Measurements from ENCODE around the gene CLDN16.

The CLDN16 gene

GRCh38 chr3:190401963-190402362 is 14.0 kb downstream of the CLDN16 start:
- H3K9me2 ChIP-seq (ENCODE audit: low read depth, low read length), result no peaks in the 10 kb centered on the region
- H3K4me2 ChIP-seq (ENCODE audit: low read length), result no peak overlapping the region
- H3K27ac ChIP-seq (ENCODE audit: low read depth, low read length, poor library complexity, severe bottlenecking), result no peak overlapping the region
- H3K9me3 ChIP-seq (ENCODE audit: low read length), result no peaks in the 10 kb centered on the region
- H3K4me3 ChIP-seq (ENCODE audit: low read depth, low read length, poor library complexity, severe bottlenecking), result no peak overlapping the region
- no peaks in the 10 kb centered on the region for H3K79me2 ChIP-seq (ENCODE audit: insufficient read depth, low read length)
- no peaks in the 10 kb centered on the region for H3K4me1 ChIP-seq (ENCODE audit: insufficient read depth, low read length, severe bottlenecking)
- H3K27me3 ChIP-seq (ENCODE audit: insufficient read depth, low read length), result no peaks in the 10 kb centered on the region
- H3K9ac ChIP-seq (ENCODE audit: low read length), result no peak overlapping the region
- no peaks in the 10 kb centered on the region for H4K20me1 ChIP-seq (ENCODE audit: insufficient read depth, low read length)
- H3F3A ChIP-seq (ENCODE audit: insufficient read depth, low read length), result no peaks in the 10 kb centered on the region
- TF ChIP-seq EZH2 (IDR thresholded peaks at IDR 0.05; ENCODE audit: borderline replicate concordance, low read length) (no peak), CTCF (IDR thresholded peaks at IDR 0.05; ENCODE audit: low read length) (no peak)
- H3K36me3 ChIP-seq (ENCODE audit: insufficient read depth, low read length), result no peaks in the 10 kb centered on the region
- H2AFZ ChIP-seq (ENCODE audit: low read length), result no peak overlapping the region

GRCh38 chr3:190404715-190405114 is 16.8 kb downstream of the CLDN16 start:
- TF ChIP-seq CTCF (IDR thresholded peaks at IDR 0.05; ENCODE audit: low read length) (no peak), EZH2 (IDR thresholded peaks at IDR 0.05; ENCODE audit: borderline replicate concordance, low read length) (no peak)
- Histone ChIP-seq H3K36me3 (ENCODE audit: insufficient read depth, low read length) (no peaks in the 10 kb centered on the region), H3K4me3 (ENCODE audit: low read depth, low read length, poor library complexity, severe bottlenecking) (no peak overlapping the region), H4K20me1 (ENCODE audit: insufficient read depth, low read length) (no peaks in the 10 kb centered on the region), H3K4me1 (ENCODE audit: insufficient read depth, low read length, severe bottlenecking) (no peaks in the 10 kb centered on the region), H3K27ac (ENCODE audit: low read depth, low read length, poor library complexity, severe bottlenecking) (no peak overlapping the region), H3K9me2 (ENCODE audit: low read depth, low read length) (no peaks in the 10 kb centered on the region), H3F3A (ENCODE audit: insufficient read depth, low read length) (no peaks in the 10 kb centered on the region), H3K79me2 (ENCODE audit: insufficient read depth, low read length) (no peaks in the 10 kb centered on the region), H2AFZ (ENCODE audit: low read length) (no peak overlapping the region), H3K9ac (ENCODE audit: low read length) (no peak overlapping the region), H3K27me3 (ENCODE audit: insufficient read depth, low read length) (no peaks in the 10 kb centered on the region), H3K4me2 (ENCODE audit: low read length) (no peak overlapping the region), H3K9me3 (ENCODE audit: low read length) (no peaks in the 10 kb centered on the region)

GRCh38 chr3:190414297-190414696 is 26.3 kb downstream of the CLDN16 start:
- no peak overlapping the region for H3K4me2 ChIP-seq (ENCODE audit: low read length)
- no peak overlapping the region for H3K9ac ChIP-seq (ENCODE audit: low read length)
- H3K27ac ChIP-seq (ENCODE audit: low read depth, low read length, poor library complexity, severe bottlenecking), result no peak overlapping the region
- no peaks in the 10 kb centered on the region for H3K79me2 ChIP-seq (ENCODE audit: insufficient read depth, low read length)
- no peak overlapping the region for H2AFZ ChIP-seq (ENCODE audit: low read length)
- H3K27me3 ChIP-seq (ENCODE audit: insufficient read depth, low read length), result no peaks in the 10 kb centered on the region
- H3K9me3 ChIP-seq (ENCODE audit: low read length), result no peaks in the 10 kb centered on the region; the same call in 1 of the 2 replicates
- TF ChIP-seq EZH2 (IDR thresholded peaks at IDR 0.05; ENCODE audit: borderline replicate concordance, low read length) (no peak), CTCF (IDR thresholded peaks at IDR 0.05; ENCODE audit: low read length) (no peak)
- no peaks in the 10 kb centered on the region for H4K20me1 ChIP-seq (ENCODE audit: insufficient read depth, low read length)
- no peak overlapping the region for H3K4me3 ChIP-seq (ENCODE audit: low read depth, low read length, poor library complexity, severe bottlenecking)
- H3K4me1 ChIP-seq (ENCODE audit: insufficient read depth, low read length, severe bottlenecking), result no peaks in the 10 kb centered on the region
- no peaks in the 10 kb centered on the region for H3K36me3 ChIP-seq (ENCODE audit: insufficient read depth, low read length)
- no peaks in the 10 kb centered on the region for H3F3A ChIP-seq (ENCODE audit: insufficient read depth, low read length)
- no peaks in the 10 kb centered on the region for H3K9me2 ChIP-seq (ENCODE audit: low read depth, low read length)
